ENCODE data around the gene MICU2. TPM values are rescaled to one million over a fixed set of nuclear protein-coding genes. Genes with fewer than 3 reads are reported as not detected.
"Not testable (repeated sequence)": the region's sequence is repeated elsewhere in the genome, so short reads cannot be mapped to it uniquely, and the experiment has no call there.

MICU2 gene
- total RNA-seq, 3 donors from 2014 or later: 34.4 to 47.5 (median 47.2) TPM

DNA sequence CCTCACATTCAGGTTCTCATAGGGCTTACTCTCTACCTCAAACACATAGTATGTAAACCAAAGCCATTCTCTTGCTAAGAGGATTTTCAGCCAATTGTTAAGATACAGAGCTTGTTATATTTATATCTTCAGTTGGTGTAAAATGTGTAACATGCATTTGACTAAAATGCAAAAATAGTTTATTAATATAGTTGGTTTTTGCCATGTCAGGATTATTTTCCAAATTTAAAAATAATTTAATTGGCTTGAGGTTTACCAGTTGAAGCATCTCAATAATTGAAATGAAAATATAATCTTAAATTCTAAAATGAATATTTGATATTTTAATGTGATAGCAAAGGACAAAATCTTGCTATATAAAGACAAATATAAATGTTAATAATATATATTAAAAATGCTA, 7.2 kb downstream of the MICU2 start:
- no peak for ATAC-seq
- H3K4me3 ChIP-seq: no peak overlapping the region
- H3K9me3 ChIP-seq: no peaks in the 10 kb centered on the region
- DNase-seq: no peak
- intact Hi-C loops (cut with DNase I, micrococcal nuclease): no loop called here
- TF ChIP-seq, protein P1, sequence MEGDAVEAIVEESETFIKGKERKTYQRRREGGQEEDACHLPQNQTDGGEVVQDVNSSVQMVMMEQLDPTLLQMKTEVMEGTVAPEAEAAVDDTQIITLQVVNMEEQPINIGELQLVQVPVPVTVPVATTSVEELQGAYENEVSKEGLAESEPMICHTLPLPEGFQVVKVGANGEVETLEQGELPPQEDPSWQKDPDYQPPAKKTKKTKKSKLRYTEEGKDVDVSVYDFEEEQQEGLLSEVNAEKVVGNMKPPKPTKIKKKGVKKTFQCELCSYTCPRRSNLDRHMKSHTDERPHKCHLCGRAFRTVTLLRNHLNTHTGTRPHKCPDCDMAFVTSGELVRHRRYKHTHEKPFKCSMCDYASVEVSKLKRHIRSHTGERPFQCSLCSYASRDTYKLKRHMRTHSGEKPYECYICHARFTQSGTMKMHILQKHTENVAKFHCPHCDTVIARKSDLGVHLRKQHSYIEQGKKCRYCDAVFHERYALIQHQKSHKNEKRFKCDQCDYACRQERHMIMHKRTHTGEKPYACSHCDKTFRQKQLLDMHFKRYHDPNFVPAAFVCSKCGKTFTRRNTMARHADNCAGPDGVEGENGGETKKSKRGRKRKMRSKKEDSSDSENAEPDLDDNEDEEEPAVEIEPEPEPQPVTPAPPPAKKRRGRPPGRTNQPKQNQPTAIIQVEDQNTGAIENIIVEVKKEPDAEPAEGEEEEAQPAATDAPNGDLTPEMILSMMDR (IDR thresholded peaks at IDR 0.05): no peak
- no peaks in the 10 kb centered on the region for H3K4me1 ChIP-seq (ENCODE audit: low read depth)
- no peaks in the 10 kb centered on the region for H3K36me3 ChIP-seq (ENCODE audit: low read depth)

- intact Hi-C loops (cut with DNase I, micrococcal nuclease): no loop called here
- ATAC-seq: peak; percentile 31
- no peaks in the 10 kb centered on the region for H3K4me1 ChIP-seq (ENCODE audit: low read depth)
- H3K36me3 ChIP-seq (ENCODE audit: low read depth): no peaks in the 10 kb centered on the region
- DNase-seq: no peak
- no peak overlapping the region for H3K4me3 ChIP-seq
- TF ChIP-seq, protein P1 (IDR thresholded peaks at IDR 0.05): no peak
- no peaks in the 10 kb centered on the region for H3K9me3 ChIP-seq
Measured at GRCh38 chr13:21595546-21595822, 8.5 kb downstream of the MICU2 start.

- Histone ChIP-seq H3K36me3 (ENCODE audit: low read depth) (no peaks in the 10 kb centered on the region), H3K4me3 (no peak overlapping the region), H3K9me3 (no peaks in the 10 kb centered on the region), H3K4me1 (ENCODE audit: low read depth) (no peaks in the 10 kb centered on the region)
- peak; percentile 25 for ATAC-seq
- intact Hi-C loops (cut with DNase I, micrococcal nuclease): no loop called here
- TF ChIP-seq, protein P1 (IDR thresholded peaks at IDR 0.05): no peak
- no peak for DNase-seq
Measured at GRCh38 chr13:21594715-21595545, 9.0 kb downstream of the MICU2 start.

DNA sequence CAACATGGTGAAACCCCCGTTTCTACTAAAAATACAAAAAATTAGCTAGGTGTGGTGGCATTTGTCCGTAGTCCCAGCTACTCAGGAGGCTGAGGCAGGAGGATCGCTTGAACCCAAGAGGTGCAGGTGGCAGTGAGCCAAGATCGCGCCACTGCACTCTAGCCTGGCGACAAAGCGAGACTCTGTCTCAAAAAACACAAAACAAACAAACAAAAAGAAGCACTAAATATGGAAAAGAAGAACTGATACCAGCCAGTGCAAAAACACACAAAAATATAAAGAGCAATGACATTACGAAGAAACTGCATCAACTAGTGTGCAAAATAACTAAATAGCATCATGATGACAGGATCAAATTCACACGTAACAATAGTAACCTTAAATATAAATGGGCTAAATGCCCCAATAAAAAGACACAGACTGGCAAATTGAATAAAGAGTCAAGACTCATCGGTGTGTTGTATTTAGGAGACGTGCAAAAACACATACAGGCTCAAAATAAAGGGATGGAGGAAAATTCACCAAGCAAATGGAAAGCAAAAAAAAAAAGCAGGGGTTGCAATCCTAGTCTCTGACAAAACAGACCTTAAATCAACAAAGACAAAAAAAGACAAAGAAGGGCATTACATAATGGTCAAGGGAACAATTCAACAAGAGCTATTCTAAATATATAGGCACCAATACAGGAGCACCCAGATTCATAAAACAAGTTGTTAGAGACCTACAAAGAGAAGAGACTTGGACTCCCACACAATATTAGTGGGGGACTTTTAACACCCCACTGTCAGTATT, 13.1 kb downstream of the MICU2 start:
- H3K9me3 ChIP-seq; ATAC-seq; H3K4me3 ChIP-seq; H3K36me3 ChIP-seq (ENCODE audit: low read depth); DNase-seq; intact Hi-C loops (cut with DNase I, micrococcal nuclease); H3K4me1 ChIP-seq (ENCODE audit: low read depth): not testable (repeated sequence)

DNA sequence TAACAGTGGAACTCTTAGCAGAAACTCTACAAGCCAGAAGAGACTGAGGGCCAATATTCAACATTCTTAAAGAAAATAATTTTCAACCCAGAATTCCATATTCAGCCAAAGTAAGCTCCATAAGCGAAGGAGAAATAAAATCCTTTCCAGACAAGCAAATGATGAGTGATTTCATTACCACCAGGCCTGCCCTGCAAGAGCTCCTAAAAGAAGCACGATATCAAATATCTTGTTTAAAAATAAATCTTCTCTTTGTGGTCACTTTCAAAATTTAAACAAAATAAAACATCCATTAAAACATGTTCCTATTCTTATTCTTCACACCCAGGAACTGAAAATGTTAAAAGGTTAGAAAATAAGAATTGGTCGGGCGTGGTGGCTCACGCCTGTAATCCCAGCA, 13.7 kb downstream of the MICU2 start:
- H3K4me3 ChIP-seq: no peak overlapping the region
- no peaks in the 10 kb centered on the region for H3K9me3 ChIP-seq
- intact Hi-C loops (cut with DNase I, micrococcal nuclease): no loop called here
- no peaks in the 10 kb centered on the region for H3K4me1 ChIP-seq (ENCODE audit: low read depth)
- no peak for ATAC-seq
- H3K36me3 ChIP-seq (ENCODE audit: low read depth): no peaks in the 10 kb centered on the region
- DNase-seq: no peak
- TF ChIP-seq, protein P1 (IDR thresholded peaks at IDR 0.05): no peak

DNA sequence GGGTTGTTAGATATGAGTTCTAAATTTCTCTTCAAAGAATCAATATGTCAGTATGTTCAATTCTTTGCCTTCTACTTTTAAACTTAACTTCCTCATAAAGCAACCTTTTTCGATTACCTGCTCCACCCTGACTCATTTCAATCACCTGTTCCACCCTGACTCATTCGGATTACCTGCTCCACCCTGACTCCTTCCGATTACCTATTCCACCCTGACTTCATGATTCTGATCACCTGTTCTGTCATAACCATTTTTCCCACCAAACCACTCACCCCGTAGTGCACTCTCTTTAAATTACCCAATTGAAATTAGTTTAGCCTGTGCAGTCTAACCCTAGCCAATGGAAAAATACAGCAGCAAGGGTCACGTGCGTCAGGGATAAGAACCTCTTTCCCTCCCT, 14.5 kb downstream of the MICU2 start:
- intact Hi-C loops (cut with DNase I, micrococcal nuclease); H3K4me3 ChIP-seq; H3K36me3 ChIP-seq (ENCODE audit: low read depth); DNase-seq; H3K9me3 ChIP-seq; H3K4me1 ChIP-seq (ENCODE audit: low read depth): not testable (repeated sequence)
- peak; percentile 64 for ATAC-seq

DNA sequence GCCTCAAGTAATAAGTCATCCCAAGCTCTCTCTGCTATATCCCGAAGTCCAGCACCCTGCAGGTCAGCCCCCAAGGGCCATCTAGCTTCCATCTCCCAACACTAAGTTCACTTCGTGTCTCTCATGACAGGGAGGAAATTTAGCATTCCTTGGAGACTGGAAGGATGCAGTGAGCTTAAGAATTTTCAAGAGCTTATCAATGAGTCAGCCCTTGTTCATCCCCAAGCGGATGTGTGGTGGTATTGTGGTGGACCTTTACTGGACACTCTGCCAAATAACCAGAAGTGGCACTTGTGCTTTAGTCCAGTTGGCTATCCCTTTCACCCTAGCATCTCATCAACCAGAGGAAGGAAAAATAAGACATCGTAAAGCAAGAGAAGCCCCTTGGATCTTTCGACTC, 15.6 kb downstream of the MICU2 start:
- H3K4me1 ChIP-seq (ENCODE audit: low read depth); H3K4me3 ChIP-seq; ATAC-seq; H3K36me3 ChIP-seq (ENCODE audit: low read depth); H3K9me3 ChIP-seq; intact Hi-C loops (cut with DNase I, micrococcal nuclease); DNase-seq: not testable (repeated sequence)

Data from mucosa of descending colon (tissue), 3 donors.